Right hindlimb (tissue), 1 donor: ENCODE results near the gene PRDX6.
"Not testable (repeated sequence)": the region's sequence is repeated elsewhere in the genome, so short reads cannot be mapped to it uniquely, and the experiment has no call there.

Experiments used
- DNase-seq: peaks from one replicate; pipeline ENCODE4 v3.0.0-alpha.2; 2018

PRDX6 gene

GRCh38 chr1:173469656-173470055 is 7.5 kb upstream of the PRDX6 start:
- DNase-seq: no peak

DNA sequence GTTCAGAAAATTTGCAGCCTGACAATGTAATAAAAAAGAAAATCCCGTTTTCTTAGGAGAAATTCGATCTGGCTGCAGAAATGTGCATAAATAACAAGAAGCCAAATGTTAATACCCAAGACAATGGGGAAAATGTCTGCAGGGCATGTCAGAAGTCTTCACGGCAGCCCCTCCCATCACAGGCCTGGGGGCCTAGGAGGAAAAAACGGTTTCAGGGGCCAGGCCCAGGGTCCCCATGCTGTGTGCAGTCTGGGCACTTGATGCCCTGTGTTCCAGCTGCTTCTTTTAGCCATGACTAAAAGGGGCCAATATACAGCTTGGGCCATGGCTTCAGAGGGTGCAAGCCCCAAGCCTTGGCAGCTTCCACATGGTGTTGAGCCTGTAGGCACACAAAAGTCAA is 6.5 kb upstream of the PRDX6 start:
- DNase-seq: no peak

DNA sequence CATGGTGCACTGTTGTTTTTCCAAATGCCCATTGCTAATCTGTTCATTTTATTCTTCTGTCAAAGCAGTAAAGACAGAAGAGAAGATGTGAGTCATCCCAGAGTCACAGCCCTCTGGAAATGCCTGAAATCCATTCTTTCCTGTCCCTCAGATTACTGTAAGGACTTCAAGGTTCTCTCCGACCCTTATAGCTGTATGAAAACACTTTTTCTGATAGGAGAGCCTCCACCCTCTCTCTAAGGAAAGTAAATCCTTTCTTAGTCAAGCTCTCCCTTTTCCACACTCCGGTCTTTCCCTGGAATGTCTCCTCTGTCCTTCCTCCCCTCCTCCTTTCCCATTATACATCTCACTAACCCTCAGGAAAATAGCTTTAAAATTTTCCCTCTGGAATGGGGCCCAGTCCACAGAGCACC is 3.5 kb upstream of the PRDX6 start:
- no peak for DNase-seq

DNA sequence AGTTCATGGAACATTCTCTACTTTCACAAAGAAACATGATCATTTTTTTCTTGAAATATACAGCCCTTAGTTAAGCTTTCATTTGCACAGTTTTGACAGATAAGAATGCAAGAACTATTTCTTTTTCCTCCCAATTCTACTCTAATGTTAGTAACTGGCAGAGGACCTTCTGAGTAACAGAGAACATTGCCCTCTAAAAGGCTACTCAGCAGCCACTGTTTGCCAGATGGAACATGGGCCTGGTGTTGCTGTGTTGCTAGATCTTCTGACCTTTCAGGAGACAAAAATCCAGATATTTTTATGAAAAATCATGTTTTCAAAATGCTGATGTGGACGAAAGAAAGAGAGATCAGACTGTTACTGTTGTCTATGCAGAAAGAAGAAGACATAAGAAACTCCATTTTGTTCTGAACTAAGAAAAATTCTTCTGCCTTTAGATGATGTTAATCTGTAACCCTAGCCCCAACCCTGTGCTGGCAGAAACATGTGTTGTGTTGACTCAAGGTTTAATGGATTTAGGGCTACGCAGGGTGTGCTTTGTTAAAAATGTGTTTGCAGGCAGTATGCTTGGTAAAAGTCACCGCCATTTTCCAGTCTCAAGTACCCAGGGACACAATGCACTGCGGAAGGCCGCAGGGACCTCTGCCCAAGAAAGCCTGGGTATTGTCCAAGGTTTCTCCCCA is 2.9 kb upstream of the PRDX6 start:
- no peak for DNase-seq

DNA sequence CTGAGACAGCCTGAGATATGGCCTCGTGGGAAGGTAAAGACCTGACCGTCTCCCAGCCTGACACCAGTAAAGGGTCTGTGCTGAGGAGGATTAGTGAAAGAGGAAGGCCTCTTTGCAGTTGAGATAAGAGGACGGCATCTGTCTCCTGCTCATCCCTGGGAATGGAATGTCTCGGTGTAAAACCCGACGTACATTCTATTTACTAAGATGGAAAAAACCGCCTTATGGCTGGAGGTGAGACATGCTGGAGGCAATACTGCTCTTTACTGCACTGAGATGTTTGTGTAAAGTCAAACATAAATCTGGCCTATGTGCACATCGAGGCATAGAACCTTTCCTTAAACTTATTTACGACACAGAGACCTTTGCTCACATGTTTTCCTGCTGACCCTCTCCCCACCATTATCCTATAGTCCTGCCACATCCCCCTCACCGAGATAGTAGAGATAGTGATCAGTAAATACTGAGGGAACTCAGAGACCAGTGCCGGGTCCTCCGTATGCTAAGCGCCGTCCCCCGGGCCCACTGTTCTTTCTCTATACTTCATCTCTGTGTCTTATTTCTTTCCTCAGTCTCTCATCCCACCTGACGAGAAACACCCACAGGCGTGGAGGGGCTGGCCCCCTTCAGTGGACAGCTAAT is 2.2 kb upstream of the PRDX6 start:
- not testable (repeated sequence) for DNase-seq

GRCh38 chr1:173475564-173476196 is 1.5 kb upstream of the PRDX6 start:
- DNase-seq: no peak

DNA sequence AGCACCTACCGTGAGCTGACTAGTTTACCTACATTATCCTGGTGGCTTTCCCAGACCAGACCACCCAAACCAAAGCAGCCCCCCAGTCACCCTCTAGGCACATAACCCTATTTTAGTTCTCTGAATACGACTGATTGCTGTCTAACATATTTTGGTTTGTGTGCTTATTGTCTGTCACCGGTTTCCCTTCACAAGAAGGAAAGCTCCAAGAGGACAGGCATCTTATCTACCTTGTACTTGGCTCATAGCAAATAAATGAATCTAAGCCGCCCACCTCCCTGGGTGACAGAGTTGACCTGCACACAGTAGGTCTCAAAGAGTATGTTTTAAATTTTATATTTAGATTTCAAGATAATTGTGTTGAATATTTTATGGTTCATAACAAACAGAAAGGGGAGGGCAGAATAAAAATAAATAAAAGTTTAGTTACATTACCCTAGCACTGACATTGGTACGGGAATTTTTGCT is 904 bp upstream of the PRDX6 start:
- no peak for DNase-seq

DNA sequence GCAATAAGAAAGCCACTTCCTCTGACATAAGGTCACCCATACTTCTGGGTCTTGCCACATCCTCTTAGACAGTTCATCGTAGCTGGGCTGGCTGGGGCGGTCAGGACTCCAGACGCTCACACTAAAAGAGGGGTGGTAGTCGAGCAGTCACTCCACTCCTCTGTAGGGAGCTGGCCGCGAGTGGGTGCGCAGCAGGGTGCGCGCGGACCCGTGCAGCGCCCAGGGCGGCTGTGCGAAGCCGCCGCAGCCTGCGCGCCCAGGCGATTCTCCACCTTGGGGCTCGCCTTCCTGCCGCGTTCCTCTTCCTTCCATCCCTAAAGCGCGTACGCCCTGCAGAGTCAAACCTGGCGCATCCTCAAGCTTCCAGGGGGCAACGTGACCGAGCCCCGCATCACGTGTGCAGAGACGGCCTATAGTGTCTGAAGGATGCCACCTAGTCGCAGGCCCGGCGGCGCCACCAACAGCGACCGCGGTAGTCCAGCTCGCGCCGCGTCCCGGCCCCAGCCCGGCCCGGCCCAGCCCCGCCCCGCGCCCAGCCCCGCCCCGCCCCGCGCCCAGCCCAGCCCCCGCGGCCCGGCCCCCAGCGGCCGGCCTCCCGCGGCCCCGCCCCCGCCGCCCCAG is 360 bp upstream of the PRDX6 start:
- DNase-seq: peak; percentile 93

DNA sequence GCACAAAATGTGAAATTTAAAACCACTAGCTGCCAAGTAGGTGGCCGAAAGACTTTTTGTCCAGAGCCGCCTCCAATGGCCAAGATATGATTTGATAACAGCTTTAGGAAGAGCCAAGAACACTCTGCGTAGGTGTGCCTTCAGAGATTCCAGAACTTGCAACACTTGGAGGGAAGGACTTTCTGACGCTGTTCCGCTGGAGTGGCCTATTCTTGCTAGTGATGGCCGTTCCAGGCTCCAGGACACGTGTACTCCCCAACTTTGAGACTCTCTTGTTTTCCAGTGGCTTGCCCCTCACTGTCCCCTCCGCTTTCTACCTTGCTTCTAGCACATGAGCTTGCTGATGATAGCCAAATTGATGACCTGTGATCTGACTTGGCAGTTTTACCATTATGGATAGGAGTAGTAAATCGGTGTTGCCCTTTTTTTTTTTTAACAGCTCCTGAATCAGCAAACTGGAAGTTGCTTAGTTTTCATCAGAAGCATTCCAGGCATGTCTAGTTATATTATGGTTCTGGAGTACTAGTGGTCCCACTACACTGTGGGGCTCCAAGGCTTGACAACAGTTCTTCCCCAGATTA is 1.0 kb downstream of the PRDX6 start:
- DNase-seq: peak; percentile 66

GRCh38 chr1:173479649-173480048 is 2.5 kb downstream of the PRDX6 start:
- DNase-seq: no peak

- no peak for DNase-seq
Observed at GRCh38 chr1:173481195-173481772, 4.1 kb downstream of the PRDX6 start.

- DNase-seq: no peak
Observed at GRCh38 chr1:173482683-173483082, 5.5 kb downstream of the PRDX6 start.

DNA sequence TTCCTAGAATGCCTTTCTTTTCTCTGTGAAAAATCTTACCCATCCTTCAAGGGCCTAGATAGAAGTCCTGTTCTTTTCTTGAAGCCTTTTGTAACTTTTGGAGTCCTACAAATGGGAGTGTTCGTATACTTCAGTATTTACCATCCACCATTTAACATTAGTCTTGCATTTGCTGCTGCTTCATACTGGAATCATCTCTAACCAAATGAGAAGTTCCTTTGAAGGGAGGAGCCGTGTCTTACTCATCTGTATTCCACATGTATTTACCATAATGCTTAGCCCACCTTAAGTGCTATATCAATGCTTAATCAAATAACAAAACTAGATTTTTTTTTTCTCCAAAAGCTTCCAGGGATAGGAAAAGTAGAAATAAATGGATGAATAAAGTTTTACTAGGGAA is 7.1 kb downstream of the PRDX6 start:
- no peak for DNase-seq

DNA sequence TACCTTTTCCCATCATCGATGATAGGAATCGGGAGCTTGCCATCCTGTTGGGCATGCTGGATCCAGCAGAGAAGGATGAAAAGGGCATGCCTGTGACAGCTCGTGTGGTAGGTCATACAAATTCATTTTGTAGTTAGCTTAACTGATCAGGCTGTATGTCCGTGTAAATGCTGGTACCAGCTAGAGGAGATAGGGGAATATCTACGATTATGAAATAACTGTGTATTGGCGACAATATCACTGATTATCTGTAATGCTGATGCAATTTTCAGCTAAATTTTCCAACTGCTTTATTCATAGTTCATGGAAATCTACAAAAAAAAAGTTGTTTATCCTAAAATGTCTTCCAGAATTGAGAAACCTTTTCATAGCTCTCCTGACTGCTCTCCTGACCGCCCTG is 8.3 kb downstream of the PRDX6 start:
- no peak for DNase-seq

DNA sequence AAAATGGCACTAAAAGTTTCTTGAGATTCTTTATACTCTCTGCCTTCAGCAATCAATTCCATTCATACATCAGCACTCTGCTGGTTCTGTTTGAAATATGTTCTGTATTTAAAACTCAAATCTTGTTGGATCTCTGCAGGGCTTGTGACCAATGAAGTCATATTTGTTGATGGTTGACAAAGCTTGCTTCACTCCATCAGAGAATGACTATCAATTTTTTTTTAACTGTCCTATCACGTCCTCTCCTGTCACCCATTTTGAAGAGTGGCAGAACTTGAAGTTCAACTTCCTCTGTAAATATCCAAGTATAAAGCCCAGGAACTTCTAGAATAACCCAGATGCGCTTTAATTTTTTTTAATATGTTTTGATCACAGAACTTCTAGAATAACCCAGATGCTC is 10.9 kb downstream of the PRDX6 start:
- no peak for DNase-seq

DNA sequence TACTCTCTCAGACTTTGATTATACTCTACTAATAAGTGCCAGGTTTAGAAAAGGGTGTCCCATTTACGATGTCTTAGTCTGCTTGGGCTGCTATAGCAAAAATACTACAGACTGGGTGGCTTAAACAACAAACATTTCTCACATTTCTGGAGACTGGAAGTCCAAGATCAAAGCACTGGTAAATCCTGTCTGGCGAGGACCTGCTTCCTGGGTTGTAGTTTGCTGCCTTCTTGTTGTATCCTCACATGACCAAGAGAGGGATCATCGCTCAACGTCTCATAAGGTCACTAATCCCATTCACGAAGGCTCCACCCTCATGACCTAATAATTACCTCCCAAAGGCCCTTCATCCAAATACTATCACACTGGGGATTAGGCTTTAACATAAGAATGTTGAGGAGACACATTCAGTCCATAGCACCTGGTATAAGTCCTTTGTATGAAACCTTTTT is 12.0 kb downstream of the PRDX6 start:
- DNase-seq: no peak

- no peak for DNase-seq
Observed at GRCh38 chr1:173489929-173490328, 12.8 kb downstream of the PRDX6 start.

- DNase-seq: no peak
Observed at GRCh38 chr1:173491508-173491907, 14.4 kb downstream of the PRDX6 start.

DNA sequence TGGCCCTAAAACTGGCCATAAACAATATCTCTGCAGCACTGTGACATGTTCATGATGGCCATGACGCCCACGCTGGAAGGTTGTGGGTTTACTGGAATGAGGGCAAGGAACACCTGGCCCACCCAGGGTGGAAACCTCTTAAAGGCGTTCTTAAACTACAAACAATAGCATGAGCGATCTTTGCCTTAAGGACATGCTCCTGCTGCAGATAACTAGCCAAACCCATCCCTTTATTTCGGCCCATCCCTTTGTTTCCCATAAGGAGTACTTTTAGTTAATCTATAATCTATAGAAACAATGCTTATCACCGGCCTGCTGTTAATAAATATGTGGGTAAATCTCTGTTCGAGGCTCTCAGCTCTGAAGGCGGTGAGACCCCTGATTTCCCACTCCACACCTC is 16.0 kb downstream of the PRDX6 start:
- DNase-seq: not testable (repeated sequence)

DNA sequence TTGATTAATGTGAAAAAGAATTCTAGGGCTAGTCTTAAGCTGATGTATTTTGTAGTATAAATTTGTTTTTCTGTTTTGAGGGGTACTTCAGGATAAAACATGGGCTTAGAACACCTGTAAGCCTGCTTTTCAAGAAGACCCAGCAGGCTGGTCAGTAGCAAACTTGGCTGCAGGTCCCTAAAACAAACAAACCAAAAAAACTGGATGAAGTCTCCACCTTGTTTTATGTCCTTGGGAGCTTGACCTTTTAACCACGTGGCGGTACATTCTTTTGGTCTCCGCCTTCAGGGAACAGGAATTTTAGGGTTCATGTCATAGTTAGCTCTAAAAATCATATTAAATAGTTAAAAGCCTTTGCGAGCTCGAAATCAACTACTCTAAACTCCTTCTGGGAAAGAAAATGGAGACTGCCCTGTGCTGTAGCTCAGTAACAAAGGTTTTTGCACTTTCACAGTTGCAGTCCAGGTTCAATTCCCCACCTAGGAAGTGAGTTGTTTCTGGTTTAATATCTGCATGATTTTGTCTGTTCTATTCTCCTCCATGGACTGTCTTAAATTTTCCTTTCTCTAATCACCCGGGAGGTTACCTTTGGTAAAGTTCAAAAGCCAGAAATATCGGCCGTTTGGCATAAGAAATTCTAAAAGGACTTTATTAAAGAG is 18.6 kb downstream of the PRDX6 start:
- DNase-seq: no peak

DNA sequence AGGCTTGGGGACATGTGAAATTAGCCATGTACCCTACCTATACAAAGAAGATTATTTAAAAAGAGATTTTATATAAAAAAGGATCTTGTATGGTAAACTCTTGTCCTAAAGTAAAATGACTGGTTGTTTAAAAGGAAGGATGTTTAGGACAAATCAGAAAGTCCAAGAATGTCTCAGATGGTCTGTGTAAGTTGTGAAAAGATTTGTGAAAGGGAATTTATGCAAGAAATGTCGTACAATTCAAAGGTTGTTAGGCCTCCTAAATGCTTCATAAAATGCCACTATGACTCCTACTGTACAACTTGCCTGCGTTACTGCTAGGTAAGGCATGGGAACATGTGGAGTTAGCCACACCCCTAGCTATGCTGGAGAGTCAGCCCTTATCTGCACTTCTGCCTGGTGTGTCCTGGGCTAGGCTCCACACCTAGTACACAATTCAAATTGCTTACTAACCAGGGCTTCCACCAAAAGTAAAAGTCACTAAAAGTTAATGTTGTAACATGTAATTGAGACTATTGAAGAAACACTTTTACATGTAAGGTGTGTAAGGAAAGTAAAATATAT is 19.7 kb downstream of the PRDX6 start:
- DNase-seq: no peak

GRCh38 chr1:173499729-173500128 is 22.6 kb downstream of the PRDX6 start:
- no peak for DNase-seq
